ENCODE data around the gene DPH3. TPM values are rescaled to one million over a fixed set of nuclear protein-coding genes. Genes with fewer than 3 reads are reported as not detected.

The DPH3 gene
- total and polyA plus RNA-seq, 5 donors from 2014 or later, result 19.6 to 30.0 (median 22.0) TPM

DNA sequence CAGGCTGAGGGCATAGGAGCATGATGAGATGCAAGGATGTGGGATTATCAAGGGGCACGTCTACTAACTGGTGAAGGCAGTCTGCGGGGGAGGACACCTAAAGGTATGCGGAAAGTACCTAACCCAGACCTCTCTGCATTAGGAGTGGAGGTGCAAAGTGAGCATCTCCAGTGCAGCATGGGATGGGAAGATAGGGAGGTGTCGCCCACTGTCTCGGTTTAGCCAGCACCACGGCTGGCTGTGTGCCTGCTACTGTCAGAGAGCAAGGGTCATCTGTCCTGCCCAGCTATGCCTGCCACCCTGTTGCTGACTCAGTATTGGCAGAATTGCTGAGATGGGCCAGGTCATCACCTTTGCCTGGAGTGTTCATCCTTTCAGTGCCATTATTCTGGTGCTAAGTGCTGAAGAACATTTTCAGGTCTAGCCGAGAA lies 40.4 kb upstream of the DPH3 start:
- ATAC-seq (ENCODE audit: low read depth in 2 of 2) (peak in 1 of 2 donors; percentile 8), DNase-seq (peak; percentile 30 to 60 (median 36))
- Mint-ChIP-seq H3K27me3 (no peaks in the 10 kb centered on the region), H3K9me3 (no peaks in the 10 kb centered on the region), H3K4me1 (peaks cover 51 to 93% (median 81%) of the 10 kb centered on the region in 4 donors), H3K36me3 (peaks cover 64% of the 10 kb centered on the region), H3K27ac (peak overlapping the region; percentile 91 to 98 (median 95)), H3K4me3 (peak overlapping the region; percentile 75 to 89 (median 84))
- Histone ChIP-seq H3K9me3 (ENCODE audit: control insufficient read depth in 2 of 2, low read length in 2 of 2) (no peaks in the 10 kb centered on the region), H3K27ac (ENCODE audit: insufficient read depth, low read length, poor library complexity, severe bottlenecking) (peak overlapping the region; percentile 81), H3K36me3 (ENCODE audit: control insufficient read depth, insufficient read depth, low read length) (peaks cover 14% of the 10 kb centered on the region), H3K4me3 (ENCODE audit: low read depth, low read length) (peak overlapping the region; percentile 92), H3K27me3 (ENCODE audit: control insufficient read depth, insufficient read depth, low read length) (no peaks in the 10 kb centered on the region), H3K4me1 (ENCODE audit: control insufficient read depth, insufficient read depth, low read length, poor library complexity, severe bottlenecking) (peaks cover 100% of the 10 kb centered on the region)

DNA sequence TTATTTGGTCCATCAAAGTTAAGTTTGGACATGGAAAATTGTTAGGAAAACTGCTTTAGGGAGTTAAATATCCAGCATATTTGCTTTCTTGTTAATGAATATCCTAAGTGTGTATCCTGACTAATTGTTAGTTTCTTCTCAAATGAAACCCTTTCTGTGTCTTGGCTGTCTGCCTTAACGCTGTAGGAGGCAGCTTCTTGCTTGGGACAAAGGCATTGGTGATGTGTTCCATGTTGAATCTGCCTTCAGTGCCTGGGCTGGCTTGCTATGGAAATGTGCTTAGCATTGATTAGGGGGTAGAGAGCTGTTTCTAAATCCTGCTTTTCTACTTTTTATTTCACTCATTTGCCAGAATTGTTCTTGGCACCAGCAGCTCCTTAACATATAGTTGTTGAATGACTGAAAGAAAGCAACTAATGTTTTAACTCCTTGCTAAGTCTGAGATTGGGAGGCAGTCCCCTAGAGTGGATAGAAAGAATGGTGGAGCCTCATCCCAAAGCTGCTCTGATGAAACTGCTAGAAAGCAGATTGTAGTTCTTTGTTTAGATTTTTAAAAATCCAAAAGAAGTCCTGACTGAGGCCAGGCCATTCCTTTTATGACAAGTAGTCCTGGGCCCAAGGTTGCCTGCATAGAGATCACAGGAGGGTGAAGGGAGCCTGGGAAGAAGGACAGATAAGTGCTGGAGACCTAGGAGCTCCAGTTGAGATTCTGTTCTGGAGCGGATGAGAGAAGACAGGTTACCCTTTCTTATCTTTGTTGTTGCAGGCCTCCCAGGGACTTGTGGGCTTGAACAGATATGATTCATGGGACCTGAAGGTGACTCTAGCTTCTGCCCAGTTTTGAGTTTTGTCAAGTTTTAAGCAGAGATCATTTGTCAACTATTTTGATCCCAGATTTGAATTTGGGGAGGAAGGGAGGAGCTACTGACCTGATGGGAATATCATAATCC lies 39.6 kb upstream of the DPH3 start:
- no peaks in the 10 kb centered on the region for H3K9me3 Mint-ChIP-seq
- Histone ChIP-seq H3K36me3 (ENCODE audit: control insufficient read depth, insufficient read depth, low read length) (peaks cover 16% of the 10 kb centered on the region), H3K4me1 (ENCODE audit: control insufficient read depth, insufficient read depth, low read length, poor library complexity, severe bottlenecking) (peaks cover 100% of the 10 kb centered on the region)

GRCh38 chr3:16303037-16303575 lies 38.4 kb upstream of the DPH3 start:
- peaks cover 68% of the 10 kb centered on the region for H3K36me3 Mint-ChIP-seq
- no peak for ATAC-seq (ENCODE audit: low read depth in 2 of 2)
- no peaks in the 10 kb centered on the region for H3K9me3 ChIP-seq (ENCODE audit: control insufficient read depth in 2 of 2, low read length in 2 of 2)
- H3K27ac ChIP-seq (ENCODE audit: insufficient read depth, low read length, poor library complexity, severe bottlenecking), result peak overlapping the region; percentile 81
- DNase-seq, result no peak
- H3K27ac Mint-ChIP-seq, result peak overlapping the region; percentile 42 to 99 (median 95)
- H3K4me3 ChIP-seq (ENCODE audit: low read depth, low read length), result peak overlapping the region; percentile 92
- H3K4me1 Mint-ChIP-seq, result peaks cover 53 to 96% (median 84%) of the 10 kb centered on the region in 4 donors
- H3K4me3 Mint-ChIP-seq, result peak overlapping the region; percentile 91 to 96 (median 94)
- peaks cover 100% of the 10 kb centered on the region for H3K4me1 ChIP-seq (ENCODE audit: control insufficient read depth, insufficient read depth, low read length, poor library complexity, severe bottlenecking)
- no peaks in the 10 kb centered on the region for H3K9me3 Mint-ChIP-seq
- H3K27me3 Mint-ChIP-seq, result no peaks in the 10 kb centered on the region
- peaks cover 23% of the 10 kb centered on the region for H3K36me3 ChIP-seq (ENCODE audit: control insufficient read depth, insufficient read depth, low read length)
- H3K27me3 ChIP-seq (ENCODE audit: control insufficient read depth, insufficient read depth, low read length), result no peaks in the 10 kb centered on the region

More for the DNA sequence above, 39.6 kb upstream of the DPH3 start:
- peak in 1 of 3 donors; percentile 48 for DNase-seq
- peak overlapping the region; percentile 81 for H3K27ac ChIP-seq (ENCODE audit: insufficient read depth, low read length, poor library complexity, severe bottlenecking)
- Mint-ChIP-seq H3K27ac (peak overlapping the region; percentile 91 to 98 (median 95)), H3K4me3 (peak overlapping the region; percentile 75 to 89 (median 84)), H3K36me3 (peaks cover 63% of the 10 kb centered on the region), H3K4me1 (peaks cover 44 to 93% (median 80%) of the 10 kb centered on the region in 4 donors), H3K27me3 (no peaks in the 10 kb centered on the region)
- H3K9me3 ChIP-seq (ENCODE audit: control insufficient read depth in 2 of 2, low read length in 2 of 2), result no peaks in the 10 kb centered on the region
- no peaks in the 10 kb centered on the region for H3K27me3 ChIP-seq (ENCODE audit: control insufficient read depth, insufficient read depth, low read length)
- peak overlapping the region; percentile 92 for H3K4me3 ChIP-seq (ENCODE audit: low read depth, low read length)
- peak; percentile 11 to 15 for ATAC-seq (ENCODE audit: low read depth in 2 of 2)

- H3K4me1 ChIP-seq (ENCODE audit: control insufficient read depth, insufficient read depth, low read length, poor library complexity, severe bottlenecking), result peaks cover 98% of the 10 kb centered on the region
- H3K27me3 ChIP-seq (ENCODE audit: control insufficient read depth, insufficient read depth, low read length), result no peaks in the 10 kb centered on the region
- H3K27ac Mint-ChIP-seq, result peak overlapping the region; percentile 96 to 99 (median 96)
- no peaks in the 10 kb centered on the region for H3K9me3 ChIP-seq (ENCODE audit: control insufficient read depth in 2 of 2, low read length in 2 of 2)
- peak overlapping the region; percentile 91 to 96 (median 94) for H3K4me3 Mint-ChIP-seq
- peaks cover 29% of the 10 kb centered on the region for H3K36me3 ChIP-seq (ENCODE audit: control insufficient read depth, insufficient read depth, low read length)
- peak overlapping the region; percentile 81 for H3K27ac ChIP-seq (ENCODE audit: insufficient read depth, low read length, poor library complexity, severe bottlenecking)
- ATAC-seq (ENCODE audit: low read depth in 2 of 2), result no peak
- no peak for DNase-seq
- peaks cover 54 to 95% (median 83%) of the 10 kb centered on the region in 4 donors for H3K4me1 Mint-ChIP-seq
- peaks cover 70% of the 10 kb centered on the region for H3K36me3 Mint-ChIP-seq
- H3K27me3 Mint-ChIP-seq, result no peaks in the 10 kb centered on the region
- H3K9me3 Mint-ChIP-seq, result no peaks in the 10 kb centered on the region
- H3K4me3 ChIP-seq (ENCODE audit: low read depth, low read length), result peak overlapping the region; percentile 92
These were observed 37.4 kb upstream of the DPH3 start for GRCh38 chr3:16302082-16302631.

DNA sequence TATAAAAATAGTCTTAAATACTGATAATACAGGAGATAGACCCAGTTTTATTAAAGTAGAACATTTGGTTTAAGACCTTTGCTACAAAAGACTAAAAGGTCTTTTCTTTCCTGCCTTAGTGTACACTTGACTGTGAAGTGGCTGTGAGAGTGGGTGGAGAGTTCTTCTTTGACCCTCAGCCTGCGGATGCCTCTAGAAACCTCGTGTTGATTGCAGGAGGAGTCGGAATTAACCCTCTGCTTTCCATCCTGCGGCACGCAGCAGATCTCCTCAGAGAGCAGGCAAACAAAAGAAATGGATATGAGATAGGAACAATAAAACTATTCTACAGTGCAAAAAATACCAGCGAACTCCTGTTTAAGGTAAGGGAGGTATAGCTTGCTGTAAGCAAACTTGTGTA lies 36.8 kb upstream of the DPH3 start:
- peak overlapping the region; percentile 96 to 99 (median 96) for H3K27ac Mint-ChIP-seq
- H3K9me3 ChIP-seq (ENCODE audit: control insufficient read depth in 2 of 2, low read length in 2 of 2), result no peaks in the 10 kb centered on the region
- peak overlapping the region; percentile 91 to 96 (median 94) for H3K4me3 Mint-ChIP-seq
- H3K27me3 Mint-ChIP-seq, result no peaks in the 10 kb centered on the region
- no peaks in the 10 kb centered on the region for H3K27me3 ChIP-seq (ENCODE audit: control insufficient read depth, insufficient read depth, low read length)
- peak overlapping the region; percentile 92 for H3K4me3 ChIP-seq (ENCODE audit: low read depth, low read length)
- peak overlapping the region; percentile 81 for H3K27ac ChIP-seq (ENCODE audit: insufficient read depth, low read length, poor library complexity, severe bottlenecking)
- peaks cover 49 to 95% (median 80%) of the 10 kb centered on the region in 4 donors for H3K4me1 Mint-ChIP-seq
- peak in 2 of 3 donors; percentile 34 to 72 for DNase-seq
- peaks cover 92% of the 10 kb centered on the region for H3K4me1 ChIP-seq (ENCODE audit: control insufficient read depth, insufficient read depth, low read length, poor library complexity, severe bottlenecking)
- peak; percentile 22 to 26 for ATAC-seq (ENCODE audit: low read depth in 2 of 2)
- peaks cover 35% of the 10 kb centered on the region for H3K36me3 ChIP-seq (ENCODE audit: control insufficient read depth, insufficient read depth, low read length)
- no peaks in the 10 kb centered on the region for H3K9me3 Mint-ChIP-seq
- H3K36me3 Mint-ChIP-seq, result peaks cover 72% of the 10 kb centered on the region

DNA sequence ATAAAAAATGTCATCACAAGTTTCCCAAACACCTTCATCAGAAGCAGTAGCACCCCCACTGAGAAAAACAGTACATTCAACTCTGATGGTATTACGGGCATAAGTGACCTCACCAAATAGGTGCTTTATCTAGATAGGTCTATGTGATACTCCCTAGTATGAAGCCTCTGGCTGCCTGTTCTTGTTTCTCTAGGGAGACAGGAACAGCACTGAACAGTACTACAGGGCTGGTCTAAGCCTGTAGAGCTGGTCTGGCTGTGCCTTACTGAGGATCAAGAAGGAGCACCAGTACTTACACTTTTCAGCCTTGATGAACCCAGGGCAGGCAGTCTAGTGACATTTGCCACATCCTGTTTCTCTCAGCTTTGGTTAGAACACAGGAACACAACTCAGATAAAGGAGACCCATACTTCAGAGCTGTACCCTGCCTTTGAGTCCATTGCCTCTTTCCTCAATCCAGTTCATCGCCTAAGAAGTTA lies 36.2 kb upstream of the DPH3 start:
- H3K27me3 Mint-ChIP-seq, result no peaks in the 10 kb centered on the region
- H3K27ac Mint-ChIP-seq, result peak overlapping the region; percentile 96 to 99 (median 96)
- peaks cover 88% of the 10 kb centered on the region for H3K4me1 ChIP-seq (ENCODE audit: control insufficient read depth, insufficient read depth, low read length, poor library complexity, severe bottlenecking)
- H3K4me1 Mint-ChIP-seq, result peaks cover 43 to 95% (median 79%) of the 10 kb centered on the region in 4 donors
- H3K27ac ChIP-seq (ENCODE audit: insufficient read depth, low read length, poor library complexity, severe bottlenecking), result peak overlapping the region; percentile 81
- no peaks in the 10 kb centered on the region for H3K27me3 ChIP-seq (ENCODE audit: control insufficient read depth, insufficient read depth, low read length)
- H3K9me3 ChIP-seq (ENCODE audit: control insufficient read depth in 2 of 2, low read length in 2 of 2), result no peaks in the 10 kb centered on the region
- H3K9me3 Mint-ChIP-seq, result no peaks in the 10 kb centered on the region
- H3K36me3 Mint-ChIP-seq, result peaks cover 73% of the 10 kb centered on the region
- peaks cover 41% of the 10 kb centered on the region for H3K36me3 ChIP-seq (ENCODE audit: control insufficient read depth, insufficient read depth, low read length)
- peak; percentile 29 to 91 (median 77) for DNase-seq
- ATAC-seq (ENCODE audit: low read depth in 2 of 2), result peak; percentile 89 to 91
- H3K4me3 ChIP-seq (ENCODE audit: low read depth, low read length), result peak overlapping the region; percentile 92
- peak overlapping the region; percentile 91 to 96 (median 94) for H3K4me3 Mint-ChIP-seq

- no peaks in the 10 kb centered on the region for H3K27me3 ChIP-seq (ENCODE audit: control insufficient read depth, insufficient read depth, low read length)
- H3K4me3 ChIP-seq (ENCODE audit: low read depth, low read length), result peak overlapping the region; percentile 92
- H3K27me3 Mint-ChIP-seq, result no peaks in the 10 kb centered on the region
- peaks cover 42 to 95% (median 79%) of the 10 kb centered on the region in 4 donors for H3K4me1 Mint-ChIP-seq
- H3K9me3 ChIP-seq (ENCODE audit: control insufficient read depth in 2 of 2, low read length in 2 of 2), result no peaks in the 10 kb centered on the region
- ATAC-seq (ENCODE audit: low read depth in 2 of 2) (no peak), DNase-seq (no peak)
- H3K4me3 Mint-ChIP-seq, result peak overlapping the region; percentile 47 to 95 (median 92)
- peaks cover 47% of the 10 kb centered on the region for H3K36me3 ChIP-seq (ENCODE audit: control insufficient read depth, insufficient read depth, low read length)
- peaks cover 74% of the 10 kb centered on the region for H3K36me3 Mint-ChIP-seq
- H3K27ac Mint-ChIP-seq, result peak overlapping the region; percentile 96 to 99 (median 96)
- H3K27ac ChIP-seq (ENCODE audit: insufficient read depth, low read length, poor library complexity, severe bottlenecking), result peak overlapping the region; percentile 81
- H3K4me1 ChIP-seq (ENCODE audit: control insufficient read depth, insufficient read depth, low read length, poor library complexity, severe bottlenecking), result peaks cover 88% of the 10 kb centered on the region
- no peaks in the 10 kb centered on the region for H3K9me3 Mint-ChIP-seq
These were observed 35.6 kb upstream of the DPH3 start for GRCh38 chr3:16300307-16300706.

Data from CD4-positive, CD25-positive, alpha-beta regulatory T cell (primary cell).